DND-41 (cell line): ENCODE results near the gene APC2.
A peak's percentile ranks its signal among the peaks of the same experiment; 100 is the strongest.

ENCODE experiments used
- ATAC-seq: fragments of 200-7000 bp; cut with Tn5 transposase; 3 replicates; pipeline ENCODE4 v1.9.1; 2021; ENCODE audit warnings: low read depth; ENCODE audit not compliant: insufficient read depth
- DNase-seq: peaks from one replicate; pipeline ENCODE4 v3.0.0-alpha.2; 2020
- H2AFZ ChIP-seq: 2 replicates; pipeline ENCODE4 v1.6.0; 2012; ENCODE audit warnings: low read depth, low read length
- H3K27ac ChIP-seq: 2 replicates; pipeline ENCODE4 v1.5.1; 2012; ENCODE audit warnings: low read length, inconsistent platforms
- H3K27me3 ChIP-seq: fragments of 200-600 bp; sonication (generic); 2 replicates; pipeline ENCODE4 v1.6.0; 2012; ENCODE audit warnings: low read length, mild to moderate bottlenecking, inconsistent platforms; ENCODE audit not compliant: insufficient read depth, poor library complexity
- H3K36me3 ChIP-seq: 2 replicates; pipeline ENCODE4 v1.5.1; 2012; ENCODE audit warnings: low read length, inconsistent platforms; ENCODE audit not compliant: insufficient read depth
- H3K4me1 ChIP-seq: 2 replicates; pipeline ENCODE4 v1.5.1; 2012; ENCODE audit warnings: mild to moderate bottlenecking, low read length; ENCODE audit not compliant: insufficient read depth
- H3K4me2 ChIP-seq: 2 replicates; pipeline ENCODE4 v1.6.0; 2012; ENCODE audit warnings: mild to moderate bottlenecking, moderate library complexity, low read length, inconsistent platforms; ENCODE audit not compliant: insufficient read depth
- H3K4me3 ChIP-seq, 2 experiments: fragments of 200-600 bp in 1 of 2; shearing (Covaris generic) in 1 of 2; 2 replicates each; pipeline ENCODE4 v1.5.1; 2012 to 2016; ENCODE audit warnings: inconsistent platforms in 2 of 2, low read length in 2 of 2, mild to moderate bottlenecking in 2 of 2, low read depth in 1 of 2, moderate library complexity in 1 of 2
- H3K79me2 ChIP-seq: 2 replicates; pipeline ENCODE4 v1.6.0; 2012; ENCODE audit warnings: low read length, inconsistent platforms; ENCODE audit not compliant: insufficient read depth
- H3K9ac ChIP-seq: 2 replicates; pipeline ENCODE4 v1.6.0; 2012; ENCODE audit warnings: low read depth, mild to moderate bottlenecking, inconsistent platforms, low read length, moderate library complexity
- H3K9me3 ChIP-seq: 2 replicates; pipeline ENCODE4 v1.5.1; 2012; ENCODE audit warnings: low read length, moderate library complexity, mild to moderate bottlenecking, inconsistent platforms; ENCODE audit not compliant: insufficient read depth, severe bottlenecking
- H4K20me1 ChIP-seq: 2 replicates; pipeline ENCODE4 v1.6.0; 2012; ENCODE audit warnings: low read length; ENCODE audit not compliant: insufficient read depth
- CTCF ChIP-seq: IDR thresholded peaks from 2 replicates; pipeline ENCODE4 v1.5.1; 2012; ENCODE audit warnings: borderline replicate concordance, low read length, moderate library complexity, mild to moderate bottlenecking; ENCODE audit not compliant: poor library complexity, severe bottlenecking; ENCODE audit errors: extremely low read depth
- EZH2 ChIP-seq: IDR thresholded peaks from 3 replicates; pipeline ENCODE4 v1.6.1; 2012; ENCODE audit warnings: borderline replicate concordance, low read depth, mild to moderate bottlenecking, moderate library complexity, low read length, inconsistent platforms; ENCODE audit not compliant: severe bottlenecking

The APC2 gene

GRCh38 chr19:1510442-1510806 is 60.5 kb downstream of the APC2 start:
- H3K27me3 ChIP-seq = no peaks in the 10 kb centered on the region
- no peak for TF ChIP-seq CTCF
- no peak for TF ChIP-seq EZH2
- H3K9me3 ChIP-seq = no peaks in the 10 kb centered on the region
- no peaks in the 10 kb centered on the region for H3K4me1 ChIP-seq
- H3K4me3 ChIP-seq = no peak overlapping the region
- no peaks in the 10 kb centered on the region; the same call in 1 of the 2 replicates for H4K20me1 ChIP-seq
- no peaks in the 10 kb centered on the region for H3K79me2 ChIP-seq
- no peaks in the 10 kb centered on the region for H3K36me3 ChIP-seq
- no peak overlapping the region for H3K9ac ChIP-seq
- no peak overlapping the region for H2AFZ ChIP-seq
- no peak overlapping the region for H3K4me2 ChIP-seq
- DNase-seq (no peak), ATAC-seq (no peak)
- no peak overlapping the region for H3K27ac ChIP-seq

- no peak overlapping the region for H3K4me3 ChIP-seq
- H3K4me1 ChIP-seq = no peaks in the 10 kb centered on the region
- no peak overlapping the region for H3K4me2 ChIP-seq
- no peak overlapping the region for H3K27ac ChIP-seq
- no peaks in the 10 kb centered on the region for H3K36me3 ChIP-seq
- no peaks in the 10 kb centered on the region for H3K79me2 ChIP-seq
- no peak overlapping the region for H2AFZ ChIP-seq
- H3K27me3 ChIP-seq = no peaks in the 10 kb centered on the region
- TF ChIP-seq EZH2 (no peak), CTCF (no peak)
- DNase-seq = no peak
- no peak overlapping the region for H3K9ac ChIP-seq
- H3K9me3 ChIP-seq = no peaks in the 10 kb centered on the region
- H4K20me1 ChIP-seq = no peaks in the 10 kb centered on the region; the same call in 1 of the 2 replicates
- ATAC-seq = no peak
Observed at GRCh38 chr19:1510807-1511206, 60.9 kb downstream of the APC2 start.

GRCh38 chr19:1511318-1512317 is 61.7 kb downstream of the APC2 start:
- Histone ChIP-seq H3K4me3 (no peak overlapping the region), H3K36me3 (no peaks in the 10 kb centered on the region), H3K79me2 (no peaks in the 10 kb centered on the region), H4K20me1 (no peaks in the 10 kb centered on the region; the same call in 1 of the 2 replicates), H3K9me3 (no peaks in the 10 kb centered on the region), H3K4me1 (no peaks in the 10 kb centered on the region), H3K27me3 (no peaks in the 10 kb centered on the region), H2AFZ (no peak overlapping the region), H3K27ac (no peak overlapping the region), H3K4me2 (no peak overlapping the region), H3K9ac (no peak overlapping the region)
- DNase-seq (peak; percentile 16), ATAC-seq (no peak)
- TF ChIP-seq CTCF (no peak), EZH2 (no peak)
